GM23248 (cell line): Measurements from ENCODE around the gene PEAK1. TPM values are rescaled to one million over a fixed set of nuclear protein-coding genes. Genes with fewer than 3 reads are reported as not detected.
"Not testable (repeated sequence)": the region's sequence is repeated elsewhere in the genome, so short reads cannot be mapped to it uniquely, and the experiment has no call there.

ENCODE experiments used
- DNase-seq: peaks from one replicate; pipeline ENCODE4 v3.0.0-alpha.2; 2015
- H2AFZ ChIP-seq: fragments of 200-600 bp; sonication (generic); 2 replicates; pipeline ENCODE4 v1.6.1; 2016; ENCODE audit warnings: antibody characterized with exemption
- H3F3A ChIP-seq: fragments of 200-600 bp; sonication (generic); 2 replicates; pipeline ENCODE4 v1.6.1; 2016; ENCODE audit warnings: mild to moderate bottlenecking, antibody characterized with exemption, mixed run types; ENCODE audit not compliant: insufficient read depth
- H3K27ac ChIP-seq: fragments of 200-600 bp; sonication (generic); 2 replicates; pipeline ENCODE4 v1.5.1; 2016; ENCODE audit warnings: mild to moderate bottlenecking
- H3K27me3 ChIP-seq: fragments of 200-600 bp; sonication (generic); replicated peaks from 2 replicates; pipeline ENCODE4 v1.6.1; 2016; ENCODE audit warnings: mild to moderate bottlenecking; ENCODE audit not compliant: insufficient read depth
- H3K36me3 ChIP-seq: fragments of 200-600 bp; sonication (generic); 2 replicates; pipeline ENCODE4 v1.6.1; 2016; ENCODE audit warnings: low read depth, mild to moderate bottlenecking
- H3K4me1 ChIP-seq: fragments of 200-600 bp; sonication (generic); 2 replicates; pipeline ENCODE4 v1.6.1; 2016; ENCODE audit warnings: mild to moderate bottlenecking; ENCODE audit not compliant: insufficient read depth
- H3K4me2 ChIP-seq: fragments of 200-600 bp; sonication (generic); one replicate; pipeline ENCODE4 v1.6.1; 2016; ENCODE audit warnings: mild to moderate bottlenecking; ENCODE audit not compliant: unreplicated experiment
- H3K4me3 ChIP-seq: fragments of 200-600 bp; sonication (generic); 2 replicates; pipeline ENCODE4 v1.5.1; 2016; ENCODE audit warnings: mild to moderate bottlenecking
- H3K79me2 ChIP-seq: fragments of 200-600 bp; sonication (generic); 2 replicates; pipeline ENCODE4 v1.6.1; 2016; ENCODE audit warnings: mild to moderate bottlenecking; ENCODE audit not compliant: insufficient read depth
- H3K9ac ChIP-seq: fragments of 200-600 bp; sonication (generic); 2 replicates; pipeline ENCODE4 v1.6.1; 2016; ENCODE audit warnings: mild to moderate bottlenecking
- H3K9me2 ChIP-seq: fragments of 200-600 bp; sonication (generic); 2 replicates; pipeline ENCODE4 v1.6.1; 2016; ENCODE audit warnings: mixed run types, mild to moderate bottlenecking, moderate library complexity; ENCODE audit not compliant: insufficient read depth
- H3K9me3 ChIP-seq: fragments of 200-600 bp; sonication (generic); one replicate; pipeline ENCODE4 v1.6.1; 2017; ENCODE audit warnings: low read depth
- H4K20me1 ChIP-seq: fragments of 200-600 bp; sonication (generic); 2 replicates; pipeline ENCODE4 v1.6.0; 2016; ENCODE audit not compliant: insufficient read depth
- EZH2 ChIP-seq: fragments of 200-600 bp; sonication (generic); IDR thresholded peaks from 2 replicates; pipeline ENCODE4 v1.6.1; 2018; ENCODE audit warnings: antibody characterized with exemption, mild to moderate bottlenecking; ENCODE audit not compliant: insufficient read depth, poor library complexity, severe bottlenecking
- EZH2phosphoT487 ChIP-seq: fragments of 200-600 bp; sonication (generic); IDR thresholded peaks from 2 replicates; pipeline ENCODE4 v1.6.1; 2018; ENCODE audit warnings: antibody characterized with exemption, moderate library complexity, mild to moderate bottlenecking, low read depth; ENCODE audit not compliant: insufficient read depth
- WGBS, 2 experiments: methylation state at CpG; one replicate each; pipeline ENCODE4 v1.1.6; 2015 to 2017; ENCODE audit warnings: low lambda C conversion rate in 2 of 2, low coverage in 1 of 2; ENCODE audit errors: missing lambda C conversion rate in 2 of 2; 5-methylcytosine and 5-hydroxymethylcytosine counted together
- in situ Hi-C: fragments of 300-500 bp; cut with MboI; formaldehyde crosslinking; loops from 2 replicates; pipeline ENCODE4 v1.15.0; 2020
- polyA plus RNA-seq: library from polyadenylated mRNA; unstranded; fragments of >200 nt; fragmentation: Nextera tagmentation; extraction: Ambion mirVana; gene quantifications from 2 replicates; pipeline ENCODE4 v1.2.1, GENCODE V29; 2016
- total RNA-seq: library from RNA; depleted of rRNA; stranded (reverse); fragments of >200 nt; shearing (Covaris generic); gene quantifications from 2 replicates; pipeline ENCODE4 v1.2.3, GENCODE V29; 2014

Gene PEAK1
- total and polyA plus RNA-seq, 2 experiments from 2014 or later: 22.4 to 74.5 TPM

GRCh38 chr15:77282333-77282732 lies 137.6 kb downstream of the PEAK1 start:
- Histone ChIP-seq H2AFZ (no peak overlapping the region), H3K79me2 (peaks cover 46% of the 10 kb centered on the region), H3K27me3 (no peaks in the 10 kb centered on the region), H3K4me1 (peaks cover 36% of the 10 kb centered on the region), H3K4me3 (0 out of 2 replicates have a peak overlapping the region, but pooled peaks have one; percentile 5), H3K4me2 (peak overlapping the region; percentile 59), H3K27ac (peak overlapping the region; percentile 71), H3K9me3 (no peaks in the 10 kb centered on the region), H3K9me2 (no peaks in the 10 kb centered on the region), H3K36me3 (peaks cover 31% of the 10 kb centered on the region), H3F3A (peaks cover 19% of the 10 kb centered on the region), H3K9ac (peak overlapping the region; percentile 38), H4K20me1 (0 out of 2 replicates have a peak, but pooled peaks cover 4% of the 10 kb centered on the region)
- 0% methylated on average over 2 of the region's 2 CpGs for WGBS, 2 experiments
- TF ChIP-seq EZH2phosphoT487 (no peak), EZH2 (no peak)
- in situ Hi-C loops: no loop called here
- peak; percentile 88 for DNase-seq

- Histone ChIP-seq H4K20me1 (0 out of 2 replicates have a peak, but pooled peaks cover 3% of the 10 kb centered on the region), H2AFZ (no peak overlapping the region), H3K9ac (no peak overlapping the region), H3K9me2 (no peaks in the 10 kb centered on the region), H3K4me3 (no peak overlapping the region), H3K79me2 (peaks cover 37% of the 10 kb centered on the region), H3F3A (peaks cover 6% of the 10 kb centered on the region), H3K36me3 (peaks cover 11% of the 10 kb centered on the region; the same call in 1 of the 2 replicates), H3K27me3 (no peaks in the 10 kb centered on the region), H3K4me1 (peaks cover 8% of the 10 kb centered on the region), H3K27ac (no peak overlapping the region), H3K4me2 (no peak overlapping the region), H3K9me3 (no peaks in the 10 kb centered on the region)
- no peak for TF ChIP-seq EZH2
- in situ Hi-C loops: no loop called here
- WGBS, 2 experiments: 93 to 100% methylated on average over 1 of the region's 1 CpG
- no peak for DNase-seq
Observed at GRCh38 chr15:77276943-77277342, 143.0 kb downstream of the PEAK1 start.

GRCh38 chr15:77276096-77276495 lies 143.8 kb downstream of the PEAK1 start:
- 31 to 39% methylated on average over 3 of the region's 3 CpGs for WGBS, 2 experiments
- Histone ChIP-seq H3K9ac (no peak overlapping the region), H3F3A (no peaks in the 10 kb centered on the region), H3K27ac (no peak overlapping the region), H2AFZ (no peak overlapping the region), H3K36me3 (peaks cover 14% of the 10 kb centered on the region; the same call in 1 of the 2 replicates), H3K4me1 (no peaks in the 10 kb centered on the region), H3K27me3 (no peaks in the 10 kb centered on the region), H3K79me2 (peaks cover 40% of the 10 kb centered on the region), H3K9me3 (no peaks in the 10 kb centered on the region), H3K9me2 (no peaks in the 10 kb centered on the region), H4K20me1 (0 out of 2 replicates have a peak, but pooled peaks cover 3% of the 10 kb centered on the region), H3K4me2 (no peak overlapping the region), H3K4me3 (no peak overlapping the region)
- no peak for TF ChIP-seq EZH2phosphoT487
- TF ChIP-seq EZH2: no peak
- in situ Hi-C loops: no loop called here
- no peak for DNase-seq

GRCh38 chr15:77273136-77273535 lies 146.8 kb downstream of the PEAK1 start:
- H3K9ac ChIP-seq, H3K9me3 ChIP-seq, in situ Hi-C loops, H3K27me3 ChIP-seq, H4K20me1 ChIP-seq, DNase-seq, H3F3A ChIP-seq, H3K4me3 ChIP-seq, H3K4me1 ChIP-seq, H3K27ac ChIP-seq, H3K4me2 ChIP-seq, H3K9me2 ChIP-seq, H2AFZ ChIP-seq: not testable (repeated sequence)
- peaks cover 13% of the 10 kb centered on the region; the same call in 1 of the 2 replicates for H3K36me3 ChIP-seq
- peaks cover 57% of the 10 kb centered on the region for H3K79me2 ChIP-seq

- WGBS, 2 experiments: 72 to 85% methylated on average over 5 of the region's 5 CpGs
- Histone ChIP-seq H3F3A (0 out of 2 replicates have a peak, but pooled peaks cover 11% of the 10 kb centered on the region), H3K9ac (no peak overlapping the region), H3K9me2 (no peaks in the 10 kb centered on the region), H4K20me1 (peaks cover 4% of the 10 kb centered on the region; the same call in 1 of the 2 replicates), H3K4me2 (no peak overlapping the region), H3K36me3 (0 out of 2 replicates have a peak, but pooled peaks cover 6% of the 10 kb centered on the region), H3K79me2 (peaks cover 65% of the 10 kb centered on the region), H3K27ac (peak overlapping the region; percentile 39), H3K4me3 (no peak overlapping the region), H2AFZ (no peak overlapping the region), H3K9me3 (no peaks in the 10 kb centered on the region), H3K4me1 (peaks cover 17% of the 10 kb centered on the region), H3K27me3 (no peaks in the 10 kb centered on the region)
- DNase-seq: peak; percentile 72
- TF ChIP-seq EZH2: no peak
- no peak for TF ChIP-seq EZH2phosphoT487
- in situ Hi-C loops: no loop called here
Observed at GRCh38 chr15:77266708-77267386, 153.1 kb downstream of the PEAK1 start.
